K562 (cell line): ENCODE results near the gene PPP1R14B. TPM values are rescaled to one million over a fixed set of nuclear protein-coding genes. Genes with fewer than 3 reads are reported as not detected.

ENCODE experiments used
- BACH1 ChIP-seq: fragments of 200-800 bp; sonication (Bioruptor generic); IDR thresholded peaks from 2 replicates; pipeline ENCODE4 v1.6.1; 2016; ENCODE audit warnings: missing genetic modification characterization, missing compliant biosample characterization
- CCNT2 ChIP-seq: IDR thresholded peaks from 2 replicates; pipeline ENCODE4 v1.6.1; 2011; ENCODE audit warnings: borderline replicate concordance, low read depth, mild to moderate bottlenecking, moderate library complexity, mixed read lengths, low read length; ENCODE audit not compliant: insufficient read length; ENCODE audit errors: extremely low read depth
- DMBX1 ChIP-seq: fragments of 250-450 bp; sonication (Bioruptor Pico); IDR thresholded peaks from 2 replicates; pipeline ENCODE4 v1.8.0; 2022; ENCODE audit warnings: inconsistent platforms, mild to moderate bottlenecking, moderate library complexity, borderline replicate concordance
- EGR1 ChIP-seq: fragments of 450-650 bp; conservative IDR thresholded peaks from 2 replicates; pipeline ENCODE4 v1.6.1; 2017; ENCODE audit warnings: mild to moderate bottlenecking
- FOXO4 ChIP-seq: fragments of 450-650 bp; formaldehyde crosslinking; IDR thresholded peaks from 2 replicates; pipeline ENCODE4 v1.4.0; 2020; ENCODE audit warnings: mild to moderate bottlenecking, moderate library complexity
- GATA2 ChIP-seq: sonication (generic); formaldehyde crosslinking; IDR thresholded peaks from 2 replicates; pipeline ENCODE4 v1.4.0; 2020; ENCODE audit warnings: mild to moderate bottlenecking, missing genetic modification reagents
- GTF3C2 ChIP-seq: IDR thresholded peaks from 3 replicates; pipeline ENCODE4 v1.6.1; 2011; ENCODE audit warnings: borderline replicate concordance, mild to moderate bottlenecking, moderate library complexity; ENCODE audit not compliant: insufficient read length; ENCODE audit errors: extremely low read depth
- HMGXB4 ChIP-seq: sonication (generic); formaldehyde crosslinking; IDR thresholded peaks from 2 replicates; pipeline ENCODE4 v1.8.1; 2023; ENCODE audit warnings: mild to moderate bottlenecking, missing genetic modification reagents
- MAFF ChIP-seq: IDR thresholded peaks from 2 replicates; pipeline ENCODE4 v1.6.1; 2012; ENCODE audit warnings: low read length, improper control_type of control experiment
- NR2C1 ChIP-seq, 2 experiments: fragments of 450-650 bp; IDR thresholded peaks; 2 replicates each; pipeline ENCODE4 v1.6.1; 2017; ENCODE audit warnings: mild to moderate bottlenecking in 2 of 2, antibody characterized with exemption in 1 of 2, inconsistent platforms in 1 of 2, missing compliant biosample characterization in 1 of 2, missing genetic modification characterization in 1 of 2
- NR2F6 ChIP-seq: fragments of 450-650 bp; formaldehyde crosslinking; IDR thresholded peaks from 2 replicates; pipeline ENCODE4 v1.4.0; 2020; ENCODE audit warnings: mild to moderate bottlenecking
- RHOXF2B ChIP-seq: fragments of 250-450 bp; sonication (Bioruptor Pico); conservative IDR thresholded peaks from 2 replicates; pipeline ENCODE4 v1.5.1; 2021
- SAFB2 ChIP-seq: fragments of 200-400 bp; formaldehyde crosslinking; IDR thresholded peaks from 2 replicates; pipeline ENCODE4 v1.6.1; 2018; ENCODE audit warnings: borderline replicate concordance, low read length, low read depth, moderate library complexity; ENCODE audit not compliant: severe bottlenecking
- SUPT5H ChIP-seq: fragments of 450-650 bp; IDR thresholded peaks from 2 replicates; pipeline ENCODE4 v1.6.1; 2016
- TFAP4 ChIP-seq: sonication (generic); formaldehyde crosslinking; IDR thresholded peaks from 2 replicates; pipeline ENCODE4 v1.8.0; 2022; ENCODE audit warnings: missing genetic modification reagents, mild to moderate bottlenecking, moderate library complexity, borderline replicate concordance
- U2AF2 ChIP-seq: fragments of 200-400 bp; formaldehyde crosslinking; optimal IDR thresholded peaks from 2 replicates; pipeline ENCODE3; 2017; ENCODE audit warnings: low read depth, mild to moderate bottlenecking, low read length
- ZFP1 ChIP-seq: fragments of 450-650 bp; formaldehyde crosslinking; IDR thresholded peaks from 2 replicates; pipeline ENCODE4 v1.4.0; 2020; ENCODE audit warnings: mild to moderate bottlenecking, mixed read lengths
- ZNF778 ChIP-seq: fragments of 450-650 bp; formaldehyde crosslinking; IDR thresholded peaks from 2 replicates; pipeline ENCODE4 v1.4.0; 2020; ENCODE audit warnings: mild to moderate bottlenecking, moderate library complexity
- polyA plus RNA-seq, 8 experiments: library from polyadenylated mRNA; depleted of rRNA in 4 of 8; stranded (reverse) in 5 of 8; unstranded in 3 of 8; fragments of >200 nt; fragmentation: Nextera tagmentation in 2 of 8; fragmentation: Illumina TruSeq in 1 of 8; extraction: Ambion mirVana in 2 of 8; extraction: Trizol in 1 of 8; gene quantifications; 2 replicates each; pipeline versions ENCODE4 v1.2.1 to v1.2.3, GENCODE V29; 2011 to 2014; ENCODE audit warnings: inconsistent platforms in 1 of 8, missing spikeins in 1 of 8
- total RNA-seq, 7 experiments: library from RNA; depleted of rRNA in 6 of 7; stranded (reverse); fragments of >200 nt in 6 of 7; fragmentation: Illumina TruSeq in 2 of 7; extraction: Trizol in 2 of 7; gene quantifications; 2 replicates each; pipeline versions ENCODE4 v1.2.1 to v1.2.3, GENCODE V29; 2011 to 2021; ENCODE audit warnings: low replicate concordance in 1 of 7

The PPP1R14B gene
- total and polyA plus RNA-seq, 9 of the 15 experiments (the other 6 are each of a cell fraction or from before 2014, with no cell fraction given), result 7.7 to 566 (median 212) TPM

GRCh38 chr11:64252003-64252872 lies 5.5 kb upstream of the PPP1R14B start (continued):
- no peak for TF ChIP-seq U2AF2
- no peak for TF ChIP-seq DMBX1
- no peak for TF ChIP-seq GATA2
- TF ChIP-seq CCNT2, result peak; percentile 28
- peak; percentile 41; the same call in 1 of the 2 replicates for TF ChIP-seq TFAP4 (CRISPR knock-in tag)
- TF ChIP-seq ZNF778 (CRISPR knock-in tag), result no peak
- no peak for TF ChIP-seq GTF3C2
- TF ChIP-seq RHOXF2B (CRISPR knock-in tag), result no peak
- TF ChIP-seq FOXO4, result no peak
- TF ChIP-seq NR2C1 (IDR thresholded peaks at IDR 0.05), result no peak
- TF ChIP-seq NR2C1 (tag; IDR thresholded peaks at IDR 0.05), result no peak
- 0 out of 2 replicates have a peak, but pooled peaks have one; percentile 2 for TF ChIP-seq NR2F6
- TF ChIP-seq MAFF, result no peak
- peak; percentile 51 for TF ChIP-seq EGR1
- TF ChIP-seq SUPT5H, result peak; percentile 76
- no peak for TF ChIP-seq BACH1 (tag)
- TF ChIP-seq HMGXB4, result no peak
- no peak for TF ChIP-seq ZFP1 (CRISPR knock-in tag)
- no peak for TF ChIP-seq SAFB2
